Stimulated activated naive CD4-positive, alpha-beta T cell treated with Interleukin-2 at 50 U/mL for 16 hours (primary cell): ENCODE results near the gene VSIG8.
A peak's percentile ranks its signal among the peaks of the same experiment; 100 is the strongest.

Source experiments
- DNase-seq: peaks from one replicate; lab custom pipeline; 2025; lab: John Stamatoyannopoulos, UW

Gene VSIG8

DNA sequence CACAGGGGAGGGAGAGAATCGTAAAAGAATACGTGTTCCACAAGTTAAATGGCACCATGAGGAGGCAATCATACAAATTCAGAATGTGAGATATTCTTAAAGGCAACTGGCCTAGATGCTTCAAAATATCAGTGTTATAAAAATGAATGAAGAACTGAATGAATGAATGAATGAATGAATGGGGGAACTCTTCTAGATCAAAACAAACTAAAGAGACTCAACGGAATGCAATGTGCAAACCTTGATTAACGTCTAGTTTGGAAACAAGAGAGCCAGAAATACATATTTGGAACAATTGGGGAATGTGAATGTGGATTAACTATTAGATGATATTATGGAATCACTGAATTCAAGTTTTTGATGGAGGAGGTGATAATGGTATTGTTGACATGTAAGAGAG is 20.7 kb upstream of the VSIG8 start:
- DNase-seq, result no peak

DNA sequence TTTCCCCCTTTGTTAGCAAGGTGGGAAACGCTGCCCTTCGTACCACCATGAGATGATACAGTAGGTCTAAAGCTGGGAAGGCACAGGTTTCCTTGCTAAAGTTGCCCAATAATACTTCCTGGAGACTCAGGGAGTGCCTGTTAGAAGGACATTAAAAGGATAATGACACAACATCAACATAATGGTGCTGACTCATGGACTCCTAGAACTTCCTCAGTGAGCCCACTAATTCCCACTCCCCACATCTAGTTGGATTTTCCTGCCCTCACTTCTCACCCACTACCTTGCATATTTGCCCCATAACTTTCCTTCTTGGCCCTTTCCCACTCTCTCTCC is 20.0 kb upstream of the VSIG8 start:
- DNase-seq, result no peak

DNA sequence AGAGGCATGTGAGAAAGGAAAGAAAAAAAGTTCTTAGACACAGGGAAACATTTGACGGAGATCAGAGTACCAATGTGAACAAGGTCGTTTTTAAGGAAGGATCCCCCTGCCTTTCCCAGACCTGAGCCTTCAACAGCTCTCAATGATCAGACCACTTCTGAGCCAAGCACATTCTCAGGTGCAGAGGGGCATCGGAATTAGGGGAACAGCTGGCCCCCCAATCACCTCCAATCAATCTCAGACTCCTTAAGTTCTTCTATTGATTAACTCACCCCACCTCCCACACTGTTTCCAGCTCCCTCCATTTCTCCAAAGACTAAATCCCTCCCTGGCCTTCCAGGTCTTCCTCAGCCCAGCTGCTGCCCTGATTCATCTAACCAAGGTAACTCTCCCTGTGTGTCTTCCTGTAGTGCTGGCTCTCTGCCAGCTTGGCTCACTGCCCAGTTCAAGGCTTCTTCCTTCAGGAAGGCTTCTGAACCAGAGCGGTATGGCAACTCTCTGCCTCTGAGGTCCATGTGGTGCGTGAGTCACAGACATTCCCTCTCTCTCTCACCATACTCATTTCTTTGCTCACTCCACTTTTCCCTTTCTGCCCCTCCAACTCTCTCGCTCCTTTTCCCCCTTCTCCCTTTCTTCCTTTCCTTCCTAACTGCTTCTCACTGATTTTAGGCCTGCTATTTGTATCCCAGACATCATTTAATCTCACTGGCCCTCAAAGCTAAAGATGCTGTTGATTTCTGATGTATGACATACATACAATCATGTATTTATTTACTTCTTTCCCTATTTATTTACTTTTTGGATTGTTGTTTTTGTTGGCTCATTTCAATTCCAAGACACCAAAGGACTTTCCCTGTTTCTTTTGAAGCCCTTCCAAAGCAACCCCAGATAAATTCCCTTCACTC is 19.4 kb upstream of the VSIG8 start:
- DNase-seq, result peak; percentile 9

DNA sequence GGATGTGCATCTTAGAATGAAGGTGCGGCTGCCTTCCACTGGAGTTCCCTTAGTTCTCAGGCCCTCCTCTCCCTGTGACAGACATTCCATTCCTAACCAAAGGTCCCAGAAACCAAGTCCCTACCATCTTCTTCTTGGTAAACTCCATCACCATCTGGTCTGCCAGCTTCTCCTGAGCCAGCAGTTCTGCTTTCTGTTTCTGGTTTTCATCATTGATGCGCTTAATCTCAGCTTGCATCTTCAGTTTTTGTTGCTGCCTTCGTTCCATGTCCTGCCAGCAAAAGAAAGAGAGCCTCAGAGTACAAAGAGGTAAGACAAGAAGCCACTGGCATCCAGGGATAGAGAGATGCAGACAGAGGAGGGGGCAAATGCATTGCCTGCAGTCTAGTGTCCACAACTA is 18.0 kb upstream of the VSIG8 start:
- no peak for DNase-seq

DNA sequence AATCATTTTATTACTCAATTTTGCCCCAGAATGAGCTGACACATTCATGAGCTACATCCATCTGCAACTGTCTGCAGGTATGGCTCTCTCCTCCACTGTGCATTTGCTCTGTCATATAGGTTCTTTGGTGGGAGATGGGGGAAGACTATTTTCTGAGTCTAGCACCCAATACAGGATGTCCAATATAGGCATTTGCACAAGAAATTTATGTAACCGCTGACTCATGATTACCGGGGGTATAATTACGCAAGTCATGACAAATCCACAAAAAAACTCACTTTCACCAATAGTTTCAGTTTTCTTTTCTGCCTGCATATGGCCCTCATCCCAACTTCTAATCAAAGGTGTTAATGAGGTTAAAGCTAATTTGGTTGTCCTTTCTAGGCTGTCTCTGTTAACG is 17.5 kb upstream of the VSIG8 start:
- DNase-seq, result no peak

DNA sequence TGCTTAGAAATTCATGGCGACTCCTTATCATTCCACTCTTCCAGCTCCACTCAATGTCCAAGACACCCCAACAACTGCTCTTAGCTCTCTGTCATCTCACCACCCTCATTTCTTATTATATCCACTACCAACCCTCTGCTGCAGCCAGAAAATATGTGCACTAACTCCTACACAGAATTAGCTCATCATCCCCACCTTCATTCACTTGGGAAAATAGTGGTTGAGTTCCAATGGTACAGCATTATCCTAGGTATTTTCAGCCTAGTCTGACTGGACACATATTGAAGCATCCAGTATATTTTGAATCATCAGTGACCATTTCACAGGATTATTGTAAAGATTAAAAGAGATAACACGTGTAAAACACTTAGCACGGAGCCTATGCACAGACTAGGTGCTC is 16.7 kb upstream of the VSIG8 start:
- no peak for DNase-seq

DNA sequence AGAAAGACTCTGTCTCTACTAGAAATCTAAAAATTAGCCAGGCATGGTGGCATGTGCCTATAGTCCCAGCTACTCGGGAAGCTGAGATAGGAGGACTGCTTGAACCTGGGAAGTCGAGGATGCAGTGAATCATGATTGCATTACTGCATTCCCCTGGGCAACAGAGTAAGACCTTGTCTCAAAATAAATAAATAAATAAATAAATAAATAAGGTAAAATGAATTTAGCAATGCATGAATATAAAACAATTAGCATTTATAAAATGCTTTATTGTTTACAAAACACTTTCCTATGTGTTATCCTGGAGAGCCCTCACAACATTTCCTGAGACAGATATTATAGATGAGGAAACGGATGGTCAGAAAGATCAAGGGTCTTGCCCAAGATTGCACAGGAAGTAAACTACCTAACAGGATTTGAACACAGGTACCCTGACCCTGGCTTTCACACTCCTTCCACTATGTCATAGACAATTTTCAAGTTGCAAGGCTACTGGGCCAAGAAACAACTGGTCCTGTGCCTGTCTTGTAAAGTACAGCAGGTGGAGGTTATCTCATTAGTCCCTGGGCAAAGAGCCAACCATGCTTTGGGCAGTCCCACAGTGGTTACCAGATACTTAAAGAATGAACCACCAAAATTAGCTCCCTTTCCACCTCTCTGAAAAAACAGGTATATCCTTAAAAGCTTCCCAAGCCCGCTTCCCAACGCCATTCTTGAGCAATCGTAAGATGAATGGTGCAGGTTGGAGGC is 15.4 kb upstream of the VSIG8 start:
- DNase-seq, result no peak

DNA sequence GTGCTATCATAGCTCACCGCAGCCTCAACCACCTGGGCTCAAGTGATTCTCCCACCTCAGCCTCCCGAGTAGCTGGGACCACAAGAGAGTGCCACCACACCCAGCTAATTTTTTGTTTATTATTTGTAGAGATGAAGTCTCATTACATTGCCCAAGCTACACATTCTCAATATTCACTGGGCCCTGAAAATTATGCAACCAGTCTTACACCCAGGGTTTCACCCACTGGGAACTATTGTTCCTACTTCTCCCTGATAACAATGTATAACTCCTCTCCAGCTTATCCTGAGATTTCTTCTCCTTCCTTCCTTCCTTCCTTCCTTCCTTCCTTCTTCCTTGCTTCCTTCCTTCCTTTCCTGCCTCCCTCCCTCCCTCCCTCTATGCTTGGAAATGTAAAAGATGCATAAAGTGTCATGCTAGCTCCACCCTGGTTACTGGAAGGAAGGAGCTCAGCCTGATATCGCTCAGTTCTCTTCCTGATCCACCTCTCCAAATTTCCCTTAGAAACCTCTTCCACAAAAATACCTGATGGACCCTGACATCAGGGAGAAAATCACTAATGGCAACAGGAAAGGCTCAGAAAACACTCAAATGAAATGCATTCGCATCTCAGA is 11.2 kb upstream of the VSIG8 start:
- no peak for DNase-seq

DNA sequence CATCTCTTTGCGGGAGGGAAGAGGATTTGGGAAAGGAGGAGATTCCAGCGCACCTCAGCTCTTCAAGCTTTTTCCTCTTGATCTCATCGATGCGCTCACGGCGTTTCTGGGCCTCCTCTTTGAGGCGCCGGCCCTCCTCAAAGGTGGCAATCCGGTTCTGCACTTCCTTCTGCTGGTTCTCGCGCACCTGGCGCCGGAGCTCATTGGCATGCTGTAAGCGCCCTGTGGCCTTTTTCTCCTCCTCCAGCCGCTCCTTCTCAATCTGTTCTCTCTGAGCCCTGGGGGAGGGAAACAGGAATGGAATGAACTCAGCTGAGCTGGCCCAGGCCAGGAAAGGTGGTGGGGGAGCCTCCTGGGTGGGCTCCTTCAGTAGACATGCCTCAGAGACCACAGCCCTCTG is 10.4 kb upstream of the VSIG8 start:
- DNase-seq, result no peak

DNA sequence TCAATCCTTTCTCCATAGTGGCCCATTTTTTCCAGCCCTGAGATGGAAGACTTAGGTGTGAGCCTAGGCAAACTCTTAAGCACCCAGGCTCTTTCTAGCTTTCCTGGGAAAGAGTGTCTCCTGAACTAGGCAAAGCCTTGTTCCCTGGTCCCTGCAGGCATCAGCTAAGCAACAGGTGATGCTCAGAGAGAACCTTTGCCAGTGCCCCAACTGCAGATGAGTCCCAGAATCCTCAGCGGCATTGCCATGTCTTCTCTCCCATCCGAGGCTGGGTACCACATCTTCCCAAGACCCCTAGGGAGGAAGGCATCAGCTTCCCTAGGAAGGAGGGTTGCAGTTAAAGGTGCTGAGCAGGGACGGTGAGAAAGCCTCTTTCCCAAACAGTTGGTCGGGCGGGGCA is 8.2 kb upstream of the VSIG8 start:
- DNase-seq, result no peak

DNA sequence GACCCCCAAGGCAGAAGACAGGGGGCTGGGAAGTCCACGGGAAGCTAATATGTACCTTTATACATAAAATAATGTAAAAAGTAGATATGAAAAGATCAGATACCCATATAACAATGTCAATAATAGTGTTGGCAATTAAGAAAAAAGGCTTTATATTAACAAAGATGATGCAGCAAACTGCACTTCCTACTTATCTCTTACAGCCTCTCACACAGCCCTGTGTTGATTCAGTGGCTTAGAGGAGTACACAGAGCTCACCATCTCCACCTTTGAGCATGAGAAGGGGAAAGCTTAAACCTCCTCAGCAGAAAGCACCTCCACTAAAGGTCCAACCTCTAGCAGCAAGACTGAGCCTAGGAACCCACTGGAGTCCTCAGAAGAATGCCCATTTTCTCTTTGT is 7.2 kb upstream of the VSIG8 start:
- DNase-seq, result no peak

DNA sequence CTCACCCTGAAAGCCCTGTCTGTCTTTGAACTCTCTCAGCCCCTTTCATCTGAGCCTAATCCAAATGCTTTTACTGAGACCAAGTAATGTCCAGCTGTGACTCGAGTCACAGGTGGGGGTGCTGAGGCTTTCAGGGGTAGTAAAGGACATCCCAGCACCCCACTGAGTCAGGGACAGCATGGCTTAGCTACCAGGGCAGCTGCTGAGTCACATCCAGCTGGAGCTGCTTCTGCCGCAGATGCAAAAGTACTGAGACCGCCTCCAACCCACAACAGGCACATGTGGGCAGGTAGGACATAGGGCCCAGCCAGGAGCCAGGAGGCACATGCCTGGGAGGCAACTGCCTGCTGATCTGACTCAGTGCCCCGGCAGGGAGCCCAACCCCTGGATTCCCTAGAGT is 6.7 kb upstream of the VSIG8 start:
- DNase-seq, result peak; percentile 3

DNA sequence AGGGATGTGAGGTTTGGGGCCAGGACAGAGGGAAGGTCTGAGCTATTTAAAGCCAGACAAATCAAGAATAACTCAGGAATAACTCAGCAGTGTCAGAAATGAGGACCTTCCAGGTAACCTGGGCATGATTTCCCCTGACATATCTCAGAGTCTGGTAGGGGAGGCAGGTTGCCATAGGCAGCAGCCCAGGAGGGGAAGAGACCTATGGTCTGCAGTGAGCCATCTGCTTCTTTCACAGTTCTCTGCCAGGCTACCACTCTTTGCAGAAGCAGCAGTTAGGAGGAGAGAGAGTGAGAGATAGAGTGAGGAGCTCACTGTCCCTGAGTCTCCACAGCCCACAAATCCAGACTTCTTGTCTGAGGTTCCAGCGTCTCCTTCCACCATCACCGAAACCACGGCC is 6.3 kb upstream of the VSIG8 start:
- DNase-seq, result no peak

DNA sequence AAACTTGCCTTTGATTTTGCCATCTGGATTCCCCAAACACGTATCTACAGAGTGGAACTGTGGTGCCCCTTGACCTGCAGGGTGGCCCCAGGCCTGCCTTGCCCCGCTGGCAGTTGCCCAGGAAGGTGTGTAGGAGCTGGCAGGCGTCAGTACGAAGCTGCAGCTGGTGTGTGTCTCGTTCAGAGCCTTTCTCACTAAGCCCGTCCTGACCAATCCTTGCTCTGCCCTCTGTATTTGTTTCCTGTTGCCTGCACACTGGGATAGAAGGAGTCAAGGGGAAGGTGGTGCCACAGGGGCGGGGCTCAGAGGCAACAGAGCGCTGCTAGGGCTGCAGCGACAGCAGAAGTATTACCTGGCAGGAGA is 5.2 kb upstream of the VSIG8 start:
- no peak for DNase-seq

DNA sequence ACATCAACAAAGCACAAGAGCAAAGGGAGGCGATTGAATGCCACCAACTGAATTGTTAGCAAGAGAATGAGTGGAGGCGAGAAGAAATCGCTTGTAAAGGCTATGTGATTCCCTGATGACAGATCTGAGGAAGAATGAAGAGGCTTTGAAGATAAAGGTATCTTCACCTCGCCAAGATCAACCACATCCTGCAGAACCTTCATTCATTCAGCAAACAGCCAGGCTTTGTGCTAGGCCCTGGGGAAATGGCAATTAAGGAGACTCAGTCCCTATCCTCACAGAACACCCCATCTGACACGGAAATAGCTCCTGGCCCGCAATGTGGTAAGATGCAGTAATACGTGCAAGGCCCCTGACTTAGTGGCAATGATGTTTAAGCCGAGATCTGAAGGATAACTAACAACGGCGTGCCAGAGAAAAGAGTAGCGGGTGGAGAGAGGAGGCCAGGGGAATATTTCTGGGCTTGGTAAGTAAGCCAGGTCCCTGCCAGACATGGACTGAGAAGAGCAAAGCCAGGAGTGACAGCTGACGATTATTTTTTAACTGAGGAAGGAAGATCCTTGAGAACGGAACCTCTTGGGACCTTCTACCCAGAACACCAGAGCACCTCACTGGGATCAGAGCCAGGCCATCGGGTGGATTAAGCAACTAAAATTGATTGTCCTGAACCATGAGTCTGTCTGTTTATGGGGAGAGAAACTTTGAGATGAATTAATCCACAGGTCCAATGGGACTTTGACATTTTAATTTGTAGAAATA is 4.6 kb upstream of the VSIG8 start:
- no peak for DNase-seq

DNA sequence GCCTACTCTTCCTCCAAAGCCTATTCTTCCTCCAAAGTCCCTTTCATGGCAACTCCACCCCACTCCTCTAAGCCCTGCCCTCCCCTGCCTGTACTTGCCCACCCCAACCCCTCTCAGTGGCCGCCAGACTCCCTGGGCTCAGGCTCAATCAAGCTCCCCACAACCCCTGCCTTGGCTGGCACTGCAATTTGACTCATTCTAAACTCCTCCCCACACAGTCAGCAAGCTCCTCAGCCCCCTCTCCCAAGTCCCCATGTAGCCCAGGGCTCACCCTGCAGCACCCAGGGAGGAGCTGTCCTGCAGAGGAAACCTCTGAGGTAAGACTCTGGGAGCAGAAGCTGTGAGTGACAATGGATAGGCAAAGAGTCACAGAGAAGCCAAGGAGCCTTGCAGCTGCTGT is 3.6 kb upstream of the VSIG8 start:
- no peak for DNase-seq

DNA sequence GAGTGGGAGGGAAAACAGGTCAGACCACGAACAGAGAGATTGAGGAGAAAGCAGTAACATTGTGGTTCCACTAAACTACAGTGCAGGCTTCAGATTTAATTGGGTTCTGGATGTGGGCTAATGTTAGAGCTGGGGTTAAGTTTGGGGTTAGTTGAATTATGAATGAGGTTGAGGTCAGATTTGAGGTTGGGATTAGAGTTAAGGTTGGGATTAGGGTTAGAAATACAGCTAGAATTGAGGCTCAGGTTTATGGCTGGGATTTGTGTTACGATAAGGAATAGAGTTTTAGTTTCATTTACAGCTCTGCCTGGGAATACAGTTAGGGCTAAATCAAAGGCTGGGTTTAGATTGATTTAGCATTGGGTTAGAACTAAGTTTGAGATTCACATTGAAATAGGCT is 1.8 kb upstream of the VSIG8 start:
- DNase-seq, result no peak

DNA sequence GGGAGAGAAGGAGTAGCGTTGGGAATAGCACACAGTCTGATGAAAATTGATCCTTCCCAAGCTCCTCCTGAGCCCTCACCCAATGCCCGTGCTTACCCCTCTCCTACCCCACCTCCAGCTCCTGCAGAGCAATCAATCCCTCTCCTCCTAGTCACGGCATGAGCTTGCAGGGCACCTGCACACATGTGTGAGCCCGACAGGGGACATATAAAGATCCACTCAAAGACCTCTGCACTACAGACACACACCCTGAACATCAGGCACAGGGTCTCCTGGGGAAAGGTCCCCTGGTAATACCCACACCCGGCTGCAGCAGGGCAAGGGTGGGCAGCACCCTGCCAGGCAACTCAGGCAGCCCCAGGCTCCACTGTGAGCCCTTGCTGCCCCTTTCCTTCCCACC is 426 bp downstream of the VSIG8 start:
- DNase-seq, result no peak

DNA sequence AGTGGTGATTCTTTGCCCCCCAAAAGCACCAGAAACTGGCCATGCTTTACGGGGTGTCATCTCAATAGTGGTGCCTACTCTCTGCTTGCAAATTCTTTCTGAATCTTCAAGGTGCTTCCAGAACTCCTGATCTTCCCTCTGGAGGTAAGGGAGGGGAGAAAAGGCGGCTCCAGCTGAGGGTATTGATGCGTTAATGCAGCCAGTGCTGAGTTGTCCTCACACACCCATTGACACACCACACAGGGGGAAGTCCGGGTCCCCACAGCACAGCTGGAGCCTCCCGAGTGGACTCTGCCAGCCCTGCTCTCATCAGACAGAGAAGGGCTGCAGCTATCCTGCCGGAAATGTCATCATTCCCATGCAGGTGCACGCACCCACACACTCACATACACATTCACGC is 1.2 kb downstream of the VSIG8 start:
- DNase-seq, result no peak

DNA sequence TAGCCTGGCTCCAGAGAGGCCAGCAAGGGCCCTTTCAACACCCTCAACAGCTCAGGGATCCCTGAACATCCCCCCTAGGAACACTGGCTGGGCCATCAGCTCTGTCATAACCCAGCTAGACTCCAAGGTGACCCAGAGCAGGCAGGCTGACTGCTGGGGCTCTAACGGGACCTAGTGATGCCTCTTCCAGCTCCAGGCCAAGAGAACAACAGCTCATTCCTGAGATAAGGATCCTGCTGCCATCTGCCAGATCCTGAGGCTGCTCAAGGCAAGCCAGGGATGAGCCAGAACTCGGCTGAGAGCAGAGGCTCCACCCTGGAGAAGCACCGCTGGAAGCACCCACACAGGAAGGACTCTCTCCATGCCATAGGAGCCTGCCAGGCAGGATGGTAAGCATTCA is 2.0 kb downstream of the VSIG8 start:
- no peak for DNase-seq

DNA sequence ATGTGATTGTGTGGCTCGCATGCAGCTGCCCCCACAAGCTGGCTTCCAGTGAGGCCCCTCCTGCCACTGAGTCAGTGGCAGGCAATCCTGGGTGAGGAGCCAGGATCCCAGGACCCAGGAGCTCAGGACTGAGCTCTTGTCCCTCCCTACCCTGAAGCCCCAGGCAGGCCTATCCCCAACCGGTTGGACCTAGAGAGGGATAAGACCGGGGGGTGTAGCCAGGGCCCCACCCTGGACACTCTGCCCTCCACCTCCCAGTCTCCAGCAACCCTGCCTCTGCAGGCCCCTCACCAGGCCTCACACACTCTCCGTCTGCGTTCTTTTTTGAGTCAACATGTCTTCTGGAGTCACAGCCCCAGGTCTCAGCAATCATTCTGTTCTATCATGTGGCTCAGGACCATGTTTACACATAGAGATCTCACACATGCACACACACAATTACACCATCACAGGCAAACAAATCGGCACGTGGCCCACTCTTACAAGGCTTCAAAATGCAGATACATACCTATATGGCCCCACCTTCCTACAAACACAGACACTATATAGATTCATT is 2.6 kb downstream of the VSIG8 start:
- DNase-seq, result no peak

DNA sequence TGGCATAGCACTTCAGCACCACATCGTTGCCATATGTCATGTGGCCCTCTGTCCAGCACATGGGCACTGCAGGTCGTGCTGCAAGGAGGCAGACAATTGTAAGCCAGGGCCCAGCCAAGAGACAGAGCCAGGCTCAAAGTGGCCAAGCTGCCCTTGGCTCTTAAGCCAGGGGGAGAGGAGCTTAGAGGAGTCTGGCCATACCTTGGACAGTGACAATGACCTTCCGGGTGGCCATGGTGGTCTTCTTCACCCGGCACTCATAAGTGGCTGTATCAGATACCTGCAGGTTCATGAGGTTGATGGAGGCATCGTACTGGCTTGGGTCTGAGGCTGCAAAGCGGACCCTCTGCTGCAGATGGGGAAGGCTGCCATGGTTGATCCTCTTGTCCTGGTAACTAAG is 4.6 kb downstream of the VSIG8 start:
- no peak for DNase-seq
